Trophoblast cell (in vitro differentiated cells and primary cell): Measurements from ENCODE around the gene C11orf21.

ENCODE experiments used
- DNase-seq, 2 donors: peaks; one replicate each; pipeline ENCODE4 v3.0.0-alpha.2; 2016
- H2AFZ ChIP-seq: 2 replicates; pipeline ENCODE4 v1.6.1; 2013; ENCODE audit warnings: low read length, moderate library complexity, mild to moderate bottlenecking; ENCODE audit not compliant: insufficient read depth, poor library complexity
- H2AK5ac ChIP-seq: 2 replicates; pipeline ENCODE4 v1.6.1; 2013; ENCODE audit warnings: mild to moderate bottlenecking, low read length
- H2BK120ac ChIP-seq: 2 replicates; pipeline ENCODE4 v1.6.1; 2013; ENCODE audit warnings: low read length, mild to moderate bottlenecking, moderate library complexity; ENCODE audit not compliant: insufficient read depth, poor library complexity
- H2BK12ac ChIP-seq: 2 replicates; pipeline ENCODE4 v1.6.1; 2013; ENCODE audit warnings: mild to moderate bottlenecking, low read length, moderate library complexity
- H2BK5ac ChIP-seq: 2 replicates; pipeline ENCODE4 v1.6.1; 2013; ENCODE audit warnings: low read length, low read depth, moderate library complexity, mild to moderate bottlenecking; ENCODE audit not compliant: poor library complexity
- H3K14ac ChIP-seq: 2 replicates; pipeline ENCODE4 v1.6.1; 2013; ENCODE audit warnings: mild to moderate bottlenecking, low read length
- H3K18ac ChIP-seq: 2 replicates; pipeline ENCODE4 v1.6.1; 2013; ENCODE audit warnings: mild to moderate bottlenecking, low read length
- H3K23ac ChIP-seq: 2 replicates; pipeline ENCODE4 v1.6.1; 2013; ENCODE audit warnings: low read length
- H3K27ac ChIP-seq: 2 replicates; pipeline ENCODE4 v1.5.1; 2013; ENCODE audit warnings: low read depth, mild to moderate bottlenecking, inconsistent platforms, low read length, moderate library complexity
- H3K27me3 ChIP-seq: 2 replicates; pipeline ENCODE4 v1.6.1; 2013; ENCODE audit warnings: inconsistent platforms, mild to moderate bottlenecking, low read length, moderate library complexity; ENCODE audit not compliant: insufficient read depth
- H3K36me3 ChIP-seq, 2 experiments: 1 replicate in 1 of 2; 2 replicates in 1 of 2; pipeline ENCODE4 v1.6.1; 2013; ENCODE audit warnings: low read length in 2 of 2, mild to moderate bottlenecking in 2 of 2, moderate library complexity in 1 of 2; ENCODE audit not compliant: insufficient read depth in 2 of 2, control insufficient read depth in 1 of 2
- H3K4ac ChIP-seq: 2 replicates; pipeline ENCODE4 v1.6.1; 2013; ENCODE audit warnings: low read depth, mild to moderate bottlenecking, low read length, moderate library complexity
- H3K4me1 ChIP-seq, 2 experiments: 1 replicate in 1 of 2; 2 replicates in 1 of 2; pipeline ENCODE4 v1.6.1; 2013; ENCODE audit warnings: low read length in 2 of 2, mild to moderate bottlenecking in 2 of 2, moderate library complexity in 1 of 2; ENCODE audit not compliant: insufficient read depth in 2 of 2, control insufficient read depth in 1 of 2
- H3K4me2 ChIP-seq: 2 replicates; pipeline ENCODE4 v1.6.1; 2013; ENCODE audit warnings: inconsistent platforms, mild to moderate bottlenecking, low read length, moderate library complexity
- H3K4me3 ChIP-seq: 2 replicates; pipeline ENCODE4 v1.5.1; 2013; ENCODE audit warnings: mild to moderate bottlenecking, low read depth, low read length, inconsistent platforms
- H3K79me1 ChIP-seq: one replicate; pipeline ENCODE4 v1.6.1; 2013; ENCODE audit warnings: low read length
- H3K79me2 ChIP-seq: 2 replicates; pipeline ENCODE4 v1.6.1; 2013; ENCODE audit warnings: low read length, mild to moderate bottlenecking; ENCODE audit not compliant: control insufficient read depth, insufficient read depth, poor library complexity
- H3K9ac ChIP-seq: 2 replicates; pipeline ENCODE4 v1.6.1; 2013; ENCODE audit warnings: mild to moderate bottlenecking, low read length
- H3K9me3 ChIP-seq: 2 replicates; pipeline ENCODE4 v1.6.1; 2013; ENCODE audit warnings: low read depth, mild to moderate bottlenecking, control low read depth, inconsistent platforms, low read length; ENCODE audit not compliant: insufficient read depth
- H4K12ac ChIP-seq: 2 replicates; pipeline ENCODE4 v1.6.1; 2013; ENCODE audit warnings: low read depth, mild to moderate bottlenecking, low read length, moderate library complexity
- H4K8ac ChIP-seq: 2 replicates; pipeline ENCODE4 v1.6.1; 2013; ENCODE audit warnings: low read depth, mild to moderate bottlenecking, low read length, moderate library complexity
- H4K91ac ChIP-seq: one replicate; pipeline ENCODE4 v1.6.1; 2013; ENCODE audit warnings: low read depth, mild to moderate bottlenecking, low read length, moderate library complexity
- WGBS: extraction: QIAGEN DNeasy Blood & Tissue Kit; methylation state at CpG from one replicate; pipeline ENCODE4 v1.1.7; 2013; ENCODE audit warnings: missing lambda C conversion rate; ENCODE audit not compliant: insufficient read length, insufficient coverage; ENCODE audit errors: extremely low coverage; 5-methylcytosine and 5-hydroxymethylcytosine counted together

Gene C11orf21

DNA sequence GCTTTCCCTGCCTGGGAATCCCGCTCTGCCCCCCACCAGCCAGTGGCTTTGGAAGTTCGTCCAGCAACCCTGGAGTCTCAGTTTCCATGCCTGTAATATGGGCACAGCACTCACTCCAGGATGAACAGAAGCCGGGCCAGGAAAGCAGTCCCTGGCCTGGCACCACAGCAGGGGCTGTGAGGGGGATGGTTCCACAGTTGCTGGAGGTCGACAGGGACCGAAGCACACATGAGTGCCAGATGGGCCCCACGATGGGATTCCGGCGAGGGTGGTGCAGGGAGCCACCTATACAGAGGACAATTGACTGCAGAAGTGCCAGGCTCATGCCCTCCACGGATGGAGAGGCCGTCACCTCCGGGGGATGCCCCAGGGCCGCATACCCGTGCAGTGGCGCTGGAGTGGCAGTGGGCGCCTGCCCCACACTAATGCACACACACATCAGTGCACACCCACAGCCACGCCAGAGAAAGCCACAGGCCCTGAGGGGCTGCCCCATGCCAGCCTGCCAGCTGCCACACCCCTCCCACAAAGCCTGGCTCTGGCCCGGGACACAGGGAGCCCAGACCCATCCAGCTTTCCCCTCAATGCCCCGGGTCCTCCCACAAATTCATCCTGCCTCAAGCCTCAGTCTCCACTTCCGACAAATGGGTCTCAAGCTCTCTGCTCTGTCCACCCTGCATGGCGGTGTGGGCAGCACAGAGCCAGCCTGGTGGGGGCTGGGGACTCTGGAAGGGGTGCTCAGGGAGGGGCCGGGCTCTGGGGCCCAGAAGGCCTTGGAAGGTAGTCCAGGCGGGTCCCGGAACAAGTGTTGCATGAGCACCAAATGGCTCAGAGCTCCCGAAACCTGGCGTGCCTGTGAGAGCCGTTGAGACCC lies 41.0 kb downstream of the C11orf21 start:
- H4K8ac ChIP-seq = no peak overlapping the region
- H4K12ac ChIP-seq = no peak overlapping the region
- H3K23ac ChIP-seq = no peak overlapping the region
- H4K91ac ChIP-seq = no peak overlapping the region
- H2BK12ac ChIP-seq = no peak overlapping the region
- H2BK120ac ChIP-seq = no peak overlapping the region
- H3K27me3 ChIP-seq = no peaks in the 10 kb centered on the region
- no peak overlapping the region for H3K27ac ChIP-seq
- H3K9me3 ChIP-seq = peaks cover 2% of the 10 kb centered on the region
- H3K36me3 ChIP-seq = no peaks in the 10 kb centered on the region
- H3K79me2 ChIP-seq = no peaks in the 10 kb centered on the region
- no peak overlapping the region for H3K9ac ChIP-seq
- H3K14ac ChIP-seq = no peak overlapping the region
- DNase-seq = no peak
- no CpG with 5 or more reads among the region's 26 CpGs for WGBS
- H3K4ac ChIP-seq = no peak overlapping the region
- H3K4me2 ChIP-seq = no peak overlapping the region
- H2BK5ac ChIP-seq = no peak overlapping the region
- no peak overlapping the region for H3K18ac ChIP-seq
- H3K4me3 ChIP-seq = no peak overlapping the region
- H2AK5ac ChIP-seq = no peak overlapping the region
- H3K4me1 ChIP-seq = peaks cover 11 to 13% of the 10 kb centered on the region in 2 experiments
- H3K79me1 ChIP-seq = peaks cover 3% of the 10 kb centered on the region
- H2AFZ ChIP-seq = no peak overlapping the region

- no CpG with 5 or more reads among the region's 12 CpGs for WGBS
- H3K4me1 ChIP-seq = peaks cover 11 to 13% of the 10 kb centered on the region in 2 experiments
- DNase-seq = peak in 1 of 2 donors; percentile 12
These were observed 41.7 kb downstream of the C11orf21 start for GRCh38 chr11:2259897-2260451.

GRCh38 chr11:2259466-2259830 lies 42.3 kb downstream of the C11orf21 start:
- no peak overlapping the region for H3K4ac ChIP-seq
- H4K8ac ChIP-seq = no peak overlapping the region
- no peak overlapping the region for H2BK120ac ChIP-seq
- no peaks in the 10 kb centered on the region for H3K36me3 ChIP-seq
- no peak overlapping the region for H2BK12ac ChIP-seq
- H3K27ac ChIP-seq = no peak overlapping the region
- peaks cover 2% of the 10 kb centered on the region for H3K9me3 ChIP-seq
- WGBS = no CpG with 5 or more reads among the region's 8 CpGs
- H3K79me1 ChIP-seq = peaks cover 3% of the 10 kb centered on the region
- no peak overlapping the region for H3K4me2 ChIP-seq
- DNase-seq = peak in 1 of 2 donors; percentile 8
- H2BK5ac ChIP-seq = no peak overlapping the region
- no peaks in the 10 kb centered on the region for H3K79me2 ChIP-seq
- H3K14ac ChIP-seq = no peak overlapping the region
- no peak overlapping the region for H2AFZ ChIP-seq
- H3K18ac ChIP-seq = no peak overlapping the region
- no peak overlapping the region for H4K91ac ChIP-seq
- no peak overlapping the region for H2AK5ac ChIP-seq
- H3K9ac ChIP-seq = no peak overlapping the region
- H4K12ac ChIP-seq = no peak overlapping the region
- peaks cover 11 to 13% of the 10 kb centered on the region in 2 experiments for H3K4me1 ChIP-seq
- no peak overlapping the region for H3K4me3 ChIP-seq
- H3K27me3 ChIP-seq = no peaks in the 10 kb centered on the region
- no peak overlapping the region for H3K23ac ChIP-seq

More at GRCh38 chr11:2259897-2260451, 41.7 kb downstream of the C11orf21 start:
- no peak overlapping the region for H3K4ac ChIP-seq
- no peaks in the 10 kb centered on the region for H3K79me2 ChIP-seq
- no peak overlapping the region for H3K9ac ChIP-seq
- no peak overlapping the region for H2BK5ac ChIP-seq
- peaks cover 3% of the 10 kb centered on the region for H3K79me1 ChIP-seq
- no peak overlapping the region for H3K27ac ChIP-seq
- H2AFZ ChIP-seq = no peak overlapping the region
- H3K23ac ChIP-seq = no peak overlapping the region
- H3K36me3 ChIP-seq = no peaks in the 10 kb centered on the region
- H3K4me2 ChIP-seq = no peak overlapping the region
- H2BK120ac ChIP-seq = no peak overlapping the region
- H4K8ac ChIP-seq = no peak overlapping the region
- no peak overlapping the region for H2BK12ac ChIP-seq
- H4K12ac ChIP-seq = no peak overlapping the region
- no peak overlapping the region for H3K18ac ChIP-seq
- peaks cover 2% of the 10 kb centered on the region for H3K9me3 ChIP-seq
- no peak overlapping the region for H4K91ac ChIP-seq
- no peak overlapping the region for H2AK5ac ChIP-seq
- no peak overlapping the region for H3K4me3 ChIP-seq
- no peak overlapping the region for H3K14ac ChIP-seq
- H3K27me3 ChIP-seq = no peaks in the 10 kb centered on the region

DNA sequence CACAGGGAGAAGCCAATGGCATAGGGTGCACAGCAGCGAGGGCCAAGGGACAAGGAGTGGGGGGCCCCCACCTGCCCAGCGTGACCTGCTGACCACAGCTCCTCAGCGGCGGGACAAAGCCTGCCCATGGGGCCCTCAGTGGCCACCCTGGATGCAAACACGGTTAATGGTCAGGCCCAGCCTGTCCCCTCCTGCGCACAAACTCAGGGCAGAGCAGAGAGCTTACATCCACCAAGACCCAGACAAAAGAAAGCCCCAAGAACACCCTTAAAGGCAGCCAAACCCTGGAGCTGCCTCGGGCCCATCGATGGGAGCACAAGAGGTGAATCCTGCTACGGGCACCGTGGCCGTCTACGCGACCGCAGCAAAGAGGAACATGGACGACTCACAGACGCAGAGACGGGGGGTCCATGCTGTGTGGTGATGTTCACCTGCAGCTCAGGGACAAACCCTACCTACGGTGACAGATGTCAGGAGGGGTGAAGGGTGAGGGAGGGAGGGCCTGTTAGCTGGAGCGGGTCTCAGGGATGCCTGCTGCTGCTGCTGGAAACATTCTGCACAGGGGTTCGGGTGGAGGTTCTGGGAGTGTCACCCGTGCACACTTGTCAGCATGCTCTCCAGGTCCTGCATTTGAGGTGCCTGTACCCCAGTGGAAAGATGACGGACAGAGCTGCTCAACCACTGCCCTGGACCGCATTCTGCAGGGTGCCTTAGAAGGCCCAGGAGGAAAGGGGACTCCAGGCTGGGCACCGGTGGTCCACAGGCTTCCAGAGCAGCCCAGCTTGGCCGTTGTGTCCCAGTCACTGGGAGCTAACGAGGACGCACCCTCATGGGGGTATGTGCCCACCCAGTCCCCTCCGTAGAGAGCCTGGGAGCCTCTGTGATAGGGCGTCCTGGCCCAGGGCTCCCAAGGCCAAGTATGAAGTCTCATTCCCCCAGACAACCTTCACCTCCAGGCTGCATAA lies 42.9 kb downstream of the C11orf21 start:
- Histone ChIP-seq H3K4me3 (no peak overlapping the region), H2BK120ac (no peak overlapping the region), H4K91ac (no peak overlapping the region), H3K4ac (no peak overlapping the region), H3K9ac (no peak overlapping the region), H3K27ac (no peak overlapping the region), H3K79me1 (peaks cover 3% of the 10 kb centered on the region), H3K14ac (no peak overlapping the region), H2AK5ac (peak overlapping the region; percentile 63), H3K27me3 (no peaks in the 10 kb centered on the region), H3K4me2 (no peak overlapping the region), H3K18ac (no peak overlapping the region), H2AFZ (no peak overlapping the region), H3K4me1 (peaks cover 11 to 13% of the 10 kb centered on the region in 2 experiments), H3K79me2 (no peaks in the 10 kb centered on the region), H3K36me3 (no peaks in the 10 kb centered on the region), H3K23ac (no peak overlapping the region), H2BK5ac (no peak overlapping the region), H4K12ac (no peak overlapping the region), H3K9me3 (peaks cover 2% of the 10 kb centered on the region), H4K8ac (no peak overlapping the region), H2BK12ac (no peak overlapping the region)
- WGBS = no CpG with 5 or more reads among the region's 29 CpGs
- DNase-seq = peak in 1 of 2 donors; percentile 8
